ENCODE results near the gene OLFML2A.

Gene OLFML2A

GRCh38 chr9:124855944-124856765 lies 79.2 kb downstream of the OLFML2A start:
- DNase-seq, result no peak

- no peak for DNase-seq
These were observed 80.7 kb downstream of the OLFML2A start for GRCh38 chr9:124857533-124858162.

DNA sequence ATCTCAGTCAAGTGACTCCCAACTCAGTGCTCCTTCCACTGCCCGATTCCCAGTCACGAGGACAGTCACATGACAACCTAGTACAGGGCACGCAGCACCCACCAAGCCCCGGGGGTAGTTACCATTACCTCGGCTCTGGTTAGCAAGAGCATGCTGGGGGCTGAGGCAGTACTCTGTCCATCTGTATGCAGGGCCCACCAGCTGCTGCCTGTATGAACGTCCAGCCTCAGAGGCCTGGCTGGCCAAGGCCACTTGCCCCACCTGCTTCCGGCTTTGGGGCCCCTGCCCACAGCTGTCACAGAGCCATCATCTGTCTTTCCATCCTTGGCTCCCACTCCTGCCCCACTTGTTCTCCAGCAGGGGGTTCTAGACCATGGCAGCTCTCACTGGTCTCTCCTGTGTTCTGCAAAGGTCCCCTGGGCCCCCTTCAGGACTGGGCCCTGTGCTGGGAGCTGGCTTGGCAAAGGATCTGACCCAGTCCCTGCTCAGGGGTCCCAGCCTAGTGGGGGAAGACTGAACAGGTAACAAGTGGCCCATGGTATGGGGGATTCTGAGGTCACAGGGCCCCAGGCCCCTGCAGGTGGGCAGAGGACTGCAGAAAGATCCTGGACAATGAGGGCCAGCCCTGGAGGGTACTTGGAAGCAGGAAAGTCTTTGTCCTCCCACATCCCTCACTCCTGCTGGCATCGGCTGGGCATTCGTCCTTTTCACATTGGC lies 81.6 kb downstream of the OLFML2A start:
- DNase-seq, result no peak

DNA sequence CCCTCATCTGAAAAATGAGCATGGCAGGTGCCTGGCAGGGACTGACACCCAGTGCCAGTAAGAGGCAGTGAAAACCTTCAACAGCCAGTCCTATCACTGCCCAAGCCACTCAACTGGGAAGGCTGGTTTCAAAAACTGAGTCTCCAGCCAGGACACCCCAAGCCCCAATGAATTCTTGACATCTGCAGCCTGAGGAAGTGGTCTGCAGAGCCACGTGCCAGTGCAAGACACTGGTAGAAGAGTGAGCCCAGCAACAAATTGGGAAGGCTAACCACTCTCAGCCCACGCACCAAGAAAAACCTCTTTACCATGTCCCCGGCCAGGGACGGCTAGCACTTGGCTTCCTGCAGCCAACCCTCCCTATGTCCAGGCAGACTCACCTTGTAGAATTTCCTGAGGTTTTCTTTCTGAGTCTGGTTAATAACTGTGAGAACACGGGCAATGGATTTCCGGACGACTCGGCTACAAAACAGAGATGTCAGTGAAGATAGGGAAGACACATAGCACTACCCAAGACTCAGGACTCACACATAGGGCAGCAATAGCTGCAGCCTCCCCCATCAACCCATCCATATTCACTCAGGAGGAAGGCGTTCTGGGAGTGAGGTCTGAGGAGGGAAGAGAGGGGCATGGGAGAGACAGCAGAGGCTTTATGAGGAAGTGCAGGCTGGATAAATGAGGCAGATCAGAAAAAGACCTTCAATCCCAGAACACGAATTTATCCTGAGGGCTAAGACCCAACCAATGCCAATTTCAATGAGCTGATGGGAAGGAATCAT lies 83.1 kb downstream of the OLFML2A start:
- DNase-seq, result no peak

DNA sequence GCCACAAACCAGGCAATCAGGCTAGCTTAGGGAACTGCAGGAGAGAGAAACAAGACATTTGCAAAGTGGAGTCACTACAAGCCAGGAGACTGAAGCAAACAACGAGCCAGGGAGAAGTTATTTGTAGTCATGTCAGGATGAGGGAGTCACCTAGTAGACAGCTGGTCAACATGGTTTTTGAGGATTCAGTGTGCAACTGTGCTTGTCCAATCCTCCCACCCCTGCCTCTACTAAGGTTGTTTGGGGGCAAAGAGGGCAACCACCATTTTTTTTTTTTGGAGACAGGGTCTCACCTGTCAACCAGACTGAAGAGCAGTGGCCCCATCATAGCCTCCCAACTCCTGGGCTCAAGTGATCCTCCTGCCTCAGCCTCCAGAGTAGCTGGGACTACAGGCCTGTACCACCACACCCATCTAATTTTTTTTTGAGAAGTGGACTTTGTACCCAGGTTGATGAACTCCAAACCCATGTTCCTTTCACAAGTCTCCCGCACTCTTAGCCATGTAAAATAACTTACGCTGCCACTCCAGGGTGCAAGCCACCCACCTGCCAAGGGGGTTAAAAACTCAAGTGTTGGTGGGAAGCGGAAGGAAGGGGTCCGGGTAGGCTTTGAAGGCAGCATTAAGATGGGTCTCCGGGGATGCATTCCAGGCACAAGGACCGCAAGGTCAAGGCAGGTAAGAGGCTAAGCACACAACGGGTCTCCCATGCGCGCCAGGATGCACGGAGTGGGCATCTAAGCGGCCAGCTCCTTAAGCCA lies 83.8 kb downstream of the OLFML2A start:
- DNase-seq, result peak in 1 of 3 donors; percentile 18

- peak; percentile 96 to 99 (median 98) for DNase-seq
These were observed 84.7 kb downstream of the OLFML2A start, which contains the start of the genes ARPC5L and RPL35 for GRCh38 chr9:124861342-124862229. Gene ARPC5L, plus strand, starts transcription at chr9:124862130. Its CDS starts 7,161 bp downstream, at chr9:124869291. Gene RPL35, minus strand, starts transcription at chr9:124861957. Its CDS starts 45 bp downstream, at chr9:124861912.

DNA sequence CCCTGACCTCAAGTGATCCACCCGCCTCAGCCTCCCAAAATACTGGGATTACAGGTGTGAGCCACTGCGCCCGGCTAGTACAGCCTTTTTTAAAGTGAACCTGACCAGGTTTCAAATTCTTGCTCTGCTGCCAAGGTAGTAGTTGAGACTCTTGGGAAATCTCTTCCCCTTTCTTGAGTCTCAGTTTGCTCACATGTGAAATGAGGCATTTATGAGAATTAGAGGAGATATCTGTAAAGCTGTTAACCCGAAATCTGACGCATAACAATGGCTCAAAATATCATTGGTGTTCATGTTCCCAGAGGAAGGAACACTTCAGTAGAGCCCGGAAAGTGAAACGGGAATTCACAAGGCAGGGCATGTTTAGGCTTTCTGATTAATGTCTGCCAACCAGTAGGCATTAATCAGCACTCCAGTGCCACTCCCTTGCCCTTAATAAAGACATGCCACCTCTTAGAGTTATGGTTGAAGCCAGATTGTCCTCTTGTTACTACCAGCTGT lies 86.5 kb downstream of the OLFML2A start:
- DNase-seq, result peak; percentile 33 to 76 (median 53)

All from suppressor macrophage treated with lipopolysaccharide for 1 hour (primary cell).